Tibial nerve (tissue), 3 donors: ENCODE measurements around the gene CC2D2A.

Source experiments
- CTCF ChIP-seq, 5 experiments: fragments of 200-600 bp in 3 of 5; fragments of 450-650 bp in 2 of 5; sonication (generic) in 3 of 5; IDR thresholded peaks; one replicate each; pipeline ENCODE4 v1.5.1; 2016 to 2019; ENCODE audit warnings: antibody characterized with exemption in 5 of 5, mild to moderate bottlenecking in 3 of 5, moderate library complexity in 2 of 5
- POLR2A ChIP-seq, 2 donors: fragments of 450-650 bp; IDR thresholded peaks; one replicate each; pipeline ENCODE4 v1.6.1; 2017; ENCODE audit warnings: antibody characterized with exemption in 2 of 2, mild to moderate bottlenecking in 2 of 2, moderate library complexity in 2 of 2

- TF ChIP-seq CTCF (IDR thresholded peaks at IDR 0.05) = no peak
- no peak for TF ChIP-seq POLR2A (IDR thresholded peaks at IDR 0.05)
Observed at GRCh38 chr4:15434091-15434490, 35.6 kb upstream of the CC2D2A start.
